MM.1S (cell line): ENCODE data around the gene DNAH6.

Source experiments
- CTCF ChIP-seq: fragments of 300-600 bp; sonication (generic); IDR thresholded peaks from 2 replicates; pipeline ENCODE4 v1.5.1; 2016; ENCODE audit warnings: antibody characterized with exemption, low read length, mixed read lengths
- EZH2phosphoT487 ChIP-seq: fragments of 300-600 bp; sonication (generic); IDR thresholded peaks from 2 replicates; pipeline ENCODE4 v1.6.1; 2018; ENCODE audit warnings: antibody characterized with exemption, low read length

GRCh38 chr2:84749442-84749841 lies 233.1 kb downstream of the DNAH6 start:
- TF ChIP-seq CTCF (no peak), EZH2phosphoT487 (no peak)
